GM19397 (cell line): ENCODE results near the gene OR7C2.

Experiments used
- ATAC-seq: cut with Tn5 transposase; IDR thresholded peaks from one replicate; pipeline ENCODE4 v1.9.1; 2021; ENCODE audit warnings: mild to moderate bottlenecking, moderate library complexity; ENCODE audit not compliant: unreplicated experiment

OR7C2 gene

GRCh38 chr19:14978161-14978776, 37.0 kb downstream of the OR7C2 start:
- ATAC-seq = no peak

GRCh38 chr19:14979476-14980255, 38.4 kb downstream of the OR7C2 start, which contains the start of gene SLC1A6:
Gene SLC1A6, minus strand, starts transcription at chr19:14979864. Its CDS starts 6,954 bp downstream, at chr19:14972910.
- no peak for ATAC-seq

DNA sequence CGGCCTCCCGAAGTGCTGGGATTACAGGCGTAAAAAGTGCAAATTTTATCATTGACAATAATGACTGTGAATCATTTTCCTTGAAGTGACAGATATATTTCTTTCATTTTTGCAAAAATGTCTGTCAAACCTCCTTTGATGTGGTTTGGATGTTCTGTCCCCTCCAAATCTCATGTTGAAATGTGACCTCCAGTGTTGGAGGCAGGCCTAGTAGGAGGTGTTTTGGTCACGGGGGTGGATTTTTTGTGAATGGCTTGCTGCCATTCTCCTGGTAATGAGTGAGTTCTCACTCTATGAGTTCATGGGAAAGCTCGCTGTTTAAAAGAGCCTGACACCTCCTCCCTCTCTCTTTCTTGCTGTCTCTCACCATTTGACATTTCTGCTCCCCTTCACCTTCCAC, 43.8 kb downstream of the OR7C2 start:
- no peak for ATAC-seq
